Activated naive CD4-positive, alpha-beta T cell treated with anti-CD3 and anti-CD28 coated beads for 36 hours (primary cell): Measurements from ENCODE around the gene SLC26A8. TPM values are rescaled to one million over a fixed set of nuclear protein-coding genes. Genes with fewer than 3 reads are reported as not detected.
"Not testable (repeated sequence)": the region's sequence is repeated elsewhere in the genome, so short reads cannot be mapped to it uniquely, and the experiment has no call there.

Experiments used
- CTCF ChIA-PET: fragments of 350-600 bp; sonication (Branson Sonifier 250); formaldehyde crosslinking; loops from one replicate; lab custom pipeline; 2021; ENCODE audit warnings: antibody characterized with exemption; lab: Charles Lee
- DNase-seq: peaks from one replicate; pipeline ENCODE4 v3.0.0-alpha.2; 2020
- H3K27ac Mint-ChIP-seq: one replicate; pipeline ENCODE4 v1.8.0; 2021; ENCODE audit warnings: mild to moderate bottlenecking, mixed read lengths
- H3K27me3 Mint-ChIP-seq: one replicate; pipeline ENCODE4 v1.8.0; 2021; ENCODE audit warnings: low read depth, mixed read lengths
- H3K36me3 Mint-ChIP-seq: one replicate; pipeline ENCODE4 v1.8.0; 2021; ENCODE audit warnings: low read depth, mixed read lengths
- H3K4me1 Mint-ChIP-seq: one replicate; pipeline ENCODE4 v1.8.0; 2021; ENCODE audit warnings: low read depth, mixed read lengths
- H3K4me3 Mint-ChIP-seq: one replicate; pipeline ENCODE4 v1.8.0; 2021; ENCODE audit warnings: mild to moderate bottlenecking, moderate library complexity, mixed read lengths
- H3K9me3 Mint-ChIP-seq: one replicate; pipeline ENCODE4 v1.8.0; 2021; ENCODE audit warnings: mixed read lengths
- intact Hi-C: fragments of 100-400 bp; cut with micrococcal nuclease; formaldehyde crosslinking; loops from one replicate; pipeline ENCODE4 v1.15.1; 2023
- total RNA-seq, 2 experiments: library from RNA; stranded (reverse); gene quantifications; one replicate each; pipeline ENCODE4 v1.2.3, GENCODE V29; 2021

Gene SLC26A8
- total RNA-seq, 2 experiments from 2014 or later, result not detected

GRCh38 chr6:35933844-35934243 is 90.6 kb downstream of the SLC26A8 start:
- Mint-ChIP-seq H3K27ac (no peak overlapping the region), H3K4me1 (peaks cover 2% of the 10 kb centered on the region), H3K36me3 (no peaks in the 10 kb centered on the region), H3K27me3 (no peaks in the 10 kb centered on the region), H3K4me3 (no peak overlapping the region), H3K9me3 (peaks cover 2% of the 10 kb centered on the region)
- CTCF ChIA-PET, result interaction anchor here (0.6 kb wide), 1 partner anchor 77 kb away, joined by 5 read pairs; no protein-coding TSS in a partner anchor
- intact Hi-C loops, result no loop called here
- no peak for DNase-seq

GRCh38 chr6:35931873-35932272 is 92.6 kb downstream of the SLC26A8 start:
- H3K4me3 Mint-ChIP-seq, result peak overlapping the region; percentile 44
- CTCF ChIA-PET, H3K4me1 Mint-ChIP-seq, H3K27ac Mint-ChIP-seq, H3K27me3 Mint-ChIP-seq, H3K36me3 Mint-ChIP-seq, intact Hi-C loops, H3K9me3 Mint-ChIP-seq: not testable (repeated sequence)
- DNase-seq, result peak; percentile 24

GRCh38 chr6:35931120-35931561 is 93.3 kb downstream of the SLC26A8 start:
- H3K4me1 Mint-ChIP-seq, result peaks cover 2% of the 10 kb centered on the region
- no peak overlapping the region for H3K27ac Mint-ChIP-seq
- H3K36me3 Mint-ChIP-seq, result no peaks in the 10 kb centered on the region
- DNase-seq, result no peak
- no peaks in the 10 kb centered on the region for H3K27me3 Mint-ChIP-seq
- H3K4me3 Mint-ChIP-seq, result no peak overlapping the region
- H3K9me3 Mint-ChIP-seq, result no peaks in the 10 kb centered on the region
- intact Hi-C loops, result no loop called here
- CTCF ChIA-PET, result no interaction called here

- Mint-ChIP-seq H3K27me3 (no peaks in the 10 kb centered on the region), H3K4me1 (peaks cover 9% of the 10 kb centered on the region), H3K36me3 (no peaks in the 10 kb centered on the region), H3K9me3 (no peaks in the 10 kb centered on the region), H3K4me3 (no peak overlapping the region), H3K27ac (no peak overlapping the region)
- CTCF ChIA-PET, result no interaction called here
- no peak for DNase-seq
- intact Hi-C loops, result no loop called here
These were observed 94.8 kb downstream of the SLC26A8 start for GRCh38 chr6:35929601-35930000.

- Mint-ChIP-seq H3K27me3 (no peaks in the 10 kb centered on the region), H3K36me3 (no peaks in the 10 kb centered on the region), H3K4me1 (peaks cover 19% of the 10 kb centered on the region), H3K27ac (no peak overlapping the region), H3K9me3 (no peaks in the 10 kb centered on the region), H3K4me3 (no peak overlapping the region)
- intact Hi-C loops, result no loop called here
- no peak for DNase-seq
- CTCF ChIA-PET, result no interaction called here
These were observed 97.8 kb downstream of the SLC26A8 start for GRCh38 chr6:35926509-35927215.

GRCh38 chr6:35925961-35926360 is 98.5 kb downstream of the SLC26A8 start:
- intact Hi-C loops, result no loop called here
- no peak overlapping the region for H3K4me3 Mint-ChIP-seq
- H3K36me3 Mint-ChIP-seq, result no peaks in the 10 kb centered on the region
- CTCF ChIA-PET, result interaction anchor here (1.0 kb wide), 1 partner anchor 21 kb away, joined by 5 read pairs; no protein-coding TSS in a partner anchor
- no peak overlapping the region for H3K27ac Mint-ChIP-seq
- no peaks in the 10 kb centered on the region for H3K9me3 Mint-ChIP-seq
- H3K4me1 Mint-ChIP-seq, result peaks cover 21% of the 10 kb centered on the region
- no peak for DNase-seq
- H3K27me3 Mint-ChIP-seq, result no peaks in the 10 kb centered on the region

GRCh38 chr6:35924146-35924545 is 100.3 kb downstream of the SLC26A8 start:
- Mint-ChIP-seq H3K9me3 (no peaks in the 10 kb centered on the region), H3K36me3 (peaks cover 7% of the 10 kb centered on the region), H3K4me1 (peaks cover 21% of the 10 kb centered on the region), H3K4me3 (no peak overlapping the region), H3K27ac (no peak overlapping the region), H3K27me3 (no peaks in the 10 kb centered on the region)
- CTCF ChIA-PET, result interaction anchor here (0.6 to 0.7 kb wide), 2 partner anchors 32 to 374 kb away, joined by 3 to 4 read pairs; no protein-coding TSS in a partner anchor
- no peak for DNase-seq
- intact Hi-C loops, result no loop called here

- intact Hi-C loops, result no loop called here
- peaks cover 41% of the 10 kb centered on the region for H3K4me1 Mint-ChIP-seq
- no peak for DNase-seq
- CTCF ChIA-PET, result interaction anchor here (0.6 to 1.5 kb wide), 3 partner anchors 32 to 718 kb away, joined by 3 to 5 read pairs (median 3); no protein-coding TSS in a partner anchor
- H3K36me3 Mint-ChIP-seq, result peaks cover 22% of the 10 kb centered on the region
- H3K27me3 Mint-ChIP-seq, result no peaks in the 10 kb centered on the region
- peak overlapping the region; percentile 96 for H3K4me3 Mint-ChIP-seq
- no peak overlapping the region for H3K27ac Mint-ChIP-seq
- H3K9me3 Mint-ChIP-seq, result no peaks in the 10 kb centered on the region
These were observed 102.3 kb downstream of the SLC26A8 start for GRCh38 chr6:35922139-35922554.

GRCh38 chr6:35920793-35921732 is 103.4 kb downstream of the SLC26A8 start, which contains the start of gene SRPK1:
SRPK1 (minus strand) TSS chr6:35921098; CDS start chr6:35921056, 42 bp downstream.
- Mint-ChIP-seq H3K27ac (peak within 1 kb of the TSS; percentile 98), H3K9me3 (no peaks in the 10 kb centered on the region), H3K4me1 (peaks cover 46% of the 10 kb centered on the region), H3K36me3 (peaks cover 26% of the 10 kb centered on the region), H3K4me3 (peak within 1 kb of the TSS; percentile 99), H3K27me3 (no peaks in the 10 kb centered on the region)
- intact Hi-C loops, result loop anchor here (2.0 kb wide), 1 partner anchor 106 kb away; the partner anchor contains the start of gene MAPK14
- CTCF ChIA-PET, result interaction anchor here (0.6 to 1.5 kb wide), 3 partner anchors 33 to 719 kb away, joined by 3 to 5 read pairs (median 3); no protein-coding TSS in a partner anchor
- DNase-seq, result peak; percentile 92

GRCh38 chr6:35919827-35920751 is 104.4 kb downstream of the SLC26A8 start:
- Mint-ChIP-seq H3K27ac (peak overlapping the region; percentile 98), H3K27me3 (no peaks in the 10 kb centered on the region), H3K4me1 (peaks cover 43% of the 10 kb centered on the region), H3K36me3 (peaks cover 28% of the 10 kb centered on the region), H3K4me3 (peak overlapping the region; percentile 99), H3K9me3 (no peaks in the 10 kb centered on the region)
- CTCF ChIA-PET, result no interaction called here
- DNase-seq, result peak; percentile 78
- intact Hi-C loops, result loop anchor here (1.0 to 5.0 kb wide), 4 partner anchors 32 to 253 kb away; partner anchors contain the start of gene MAPK14

- Mint-ChIP-seq H3K4me3 (peak overlapping the region; percentile 99), H3K36me3 (peaks cover 30% of the 10 kb centered on the region), H3K27ac (peak overlapping the region; percentile 98), H3K4me1 (peaks cover 36% of the 10 kb centered on the region), H3K9me3 (no peaks in the 10 kb centered on the region), H3K27me3 (no peaks in the 10 kb centered on the region)
- DNase-seq, result no peak
- CTCF ChIA-PET, result no interaction called here
- intact Hi-C loops, result loop anchor here (1.0 to 5.0 kb wide), 3 partner anchors 33 to 252 kb away; no protein-coding TSS in a partner anchor
These were observed 105.2 kb downstream of the SLC26A8 start for GRCh38 chr6:35919085-35919826.
